Measurements from ENCODE around the gene MACC1.
A peak's percentile ranks its signal among the peaks of the same experiment; 100 is the strongest.

MACC1 gene

GRCh38 chr7:20217193-20217948, at the start of gene MACC1:
Gene MACC1, minus strand, starts transcription at chr7:20217384. Its CDS starts 55,522 bp downstream, at chr7:20161862.
- Mint-ChIP-seq H3K27me3 (peaks cover 2% of the 10 kb centered on the region), H3K36me3 (no peaks in the 10 kb centered on the region)

GRCh38 chr7:20264623-20265022, 47.4 kb upstream of the MACC1 start:
- no peak overlapping the region for H3K27ac Mint-ChIP-seq
- H3K27me3 Mint-ChIP-seq: peaks cover 2% of the 10 kb centered on the region
- H3K9me3 Mint-ChIP-seq (ENCODE audit: low read depth): no peaks in the 10 kb centered on the region
- H3K36me3 Mint-ChIP-seq: no peaks in the 10 kb centered on the region
- no peaks in the 10 kb centered on the region for H3K4me1 Mint-ChIP-seq (ENCODE audit: low read depth)
- H3K4me3 Mint-ChIP-seq: no peak overlapping the region

More at GRCh38 chr7:20217193-20217948, at the start of gene MACC1:
- H3K9me3 Mint-ChIP-seq (ENCODE audit: low read depth): no peaks in the 10 kb centered on the region
- H3K27ac Mint-ChIP-seq: no peak within 1 kb of the TSS
- H3K4me3 Mint-ChIP-seq: peak within 1 kb of the TSS; percentile 6
- H3K4me1 Mint-ChIP-seq (ENCODE audit: low read depth): peaks cover 7% of the 10 kb centered on the region

- Mint-ChIP-seq H3K4me3 (no peak overlapping the region), H3K36me3 (no peaks in the 10 kb centered on the region), H3K4me1 (ENCODE audit: low read depth) (no peaks in the 10 kb centered on the region), H3K9me3 (ENCODE audit: low read depth) (no peaks in the 10 kb centered on the region), H3K27ac (no peak overlapping the region), H3K27me3 (peaks cover 1% of the 10 kb centered on the region)
Observed at GRCh38 chr7:20260223-20260622, 43.0 kb upstream of the MACC1 start.

GRCh38 chr7:20257212-20257611, 40.0 kb upstream of the MACC1 start:
- Mint-ChIP-seq H3K36me3 (no peaks in the 10 kb centered on the region), H3K4me3 (no peak overlapping the region), H3K27ac (no peak overlapping the region), H3K4me1 (ENCODE audit: low read depth) (no peaks in the 10 kb centered on the region), H3K9me3 (ENCODE audit: low read depth) (no peaks in the 10 kb centered on the region), H3K27me3 (peaks cover 1% of the 10 kb centered on the region)

- no peak overlapping the region for H3K4me3 Mint-ChIP-seq
- peaks cover 1% of the 10 kb centered on the region for H3K27me3 Mint-ChIP-seq
- no peaks in the 10 kb centered on the region for H3K9me3 Mint-ChIP-seq (ENCODE audit: low read depth)
- H3K4me1 Mint-ChIP-seq (ENCODE audit: low read depth): no peaks in the 10 kb centered on the region
- no peaks in the 10 kb centered on the region for H3K36me3 Mint-ChIP-seq
- H3K27ac Mint-ChIP-seq: no peak overlapping the region
Observed at GRCh38 chr7:20249920-20250319, 32.7 kb upstream of the MACC1 start.

GRCh38 chr7:20249376-20249775, 32.2 kb upstream of the MACC1 start:
- no peak overlapping the region for H3K27ac Mint-ChIP-seq
- H3K36me3 Mint-ChIP-seq: no peaks in the 10 kb centered on the region
- no peaks in the 10 kb centered on the region for H3K9me3 Mint-ChIP-seq (ENCODE audit: low read depth)
- H3K4me3 Mint-ChIP-seq: no peak overlapping the region
- peaks cover 1% of the 10 kb centered on the region for H3K27me3 Mint-ChIP-seq
- no peaks in the 10 kb centered on the region for H3K4me1 Mint-ChIP-seq (ENCODE audit: low read depth)

- H3K4me1 Mint-ChIP-seq (ENCODE audit: low read depth): no peaks in the 10 kb centered on the region
- no peaks in the 10 kb centered on the region for H3K9me3 Mint-ChIP-seq (ENCODE audit: low read depth)
- H3K27me3 Mint-ChIP-seq: peaks cover 1% of the 10 kb centered on the region
- H3K36me3 Mint-ChIP-seq: no peaks in the 10 kb centered on the region
- H3K27ac Mint-ChIP-seq: no peak overlapping the region
- H3K4me3 Mint-ChIP-seq: no peak overlapping the region
Observed at GRCh38 chr7:20246236-20246635, 29.1 kb upstream of the MACC1 start.

- H3K36me3 Mint-ChIP-seq: no peaks in the 10 kb centered on the region
- H3K9me3 Mint-ChIP-seq (ENCODE audit: low read depth): no peaks in the 10 kb centered on the region
- H3K4me1 Mint-ChIP-seq (ENCODE audit: low read depth): no peaks in the 10 kb centered on the region
- H3K27ac Mint-ChIP-seq: no peak overlapping the region
- no peak overlapping the region for H3K4me3 Mint-ChIP-seq
- H3K27me3 Mint-ChIP-seq: peaks cover 1% of the 10 kb centered on the region
Observed at GRCh38 chr7:20244334-20245120, 27.3 kb upstream of the MACC1 start.

GRCh38 chr7:20241911-20242261, 24.7 kb upstream of the MACC1 start:
- no peak overlapping the region for H3K4me3 Mint-ChIP-seq
- no peaks in the 10 kb centered on the region for H3K9me3 Mint-ChIP-seq (ENCODE audit: low read depth)
- H3K4me1 Mint-ChIP-seq (ENCODE audit: low read depth): no peaks in the 10 kb centered on the region
- H3K27me3 Mint-ChIP-seq: no peaks in the 10 kb centered on the region
- no peaks in the 10 kb centered on the region for H3K36me3 Mint-ChIP-seq
- H3K27ac Mint-ChIP-seq: no peak overlapping the region

GRCh38 chr7:20241194-20241910, 24.2 kb upstream of the MACC1 start:
- H3K27ac Mint-ChIP-seq: no peak overlapping the region
- no peak overlapping the region for H3K4me3 Mint-ChIP-seq
- H3K36me3 Mint-ChIP-seq: no peaks in the 10 kb centered on the region
- no peaks in the 10 kb centered on the region for H3K4me1 Mint-ChIP-seq (ENCODE audit: low read depth)
- no peaks in the 10 kb centered on the region for H3K9me3 Mint-ChIP-seq (ENCODE audit: low read depth)
- H3K27me3 Mint-ChIP-seq: no peaks in the 10 kb centered on the region

GRCh38 chr7:20240080-20240926, 23.1 kb upstream of the MACC1 start:
- Mint-ChIP-seq H3K27me3 (peaks cover 2% of the 10 kb centered on the region), H3K4me3 (no peak overlapping the region), H3K27ac (no peak overlapping the region), H3K4me1 (ENCODE audit: low read depth) (no peaks in the 10 kb centered on the region), H3K36me3 (no peaks in the 10 kb centered on the region), H3K9me3 (ENCODE audit: low read depth) (no peaks in the 10 kb centered on the region)

- Mint-ChIP-seq H3K4me1 (ENCODE audit: low read depth) (no peaks in the 10 kb centered on the region), H3K27me3 (peaks cover 2% of the 10 kb centered on the region), H3K27ac (no peak overlapping the region), H3K4me3 (no peak overlapping the region), H3K9me3 (ENCODE audit: low read depth) (no peaks in the 10 kb centered on the region), H3K36me3 (no peaks in the 10 kb centered on the region)
Observed at GRCh38 chr7:20238754-20239324, 21.7 kb upstream of the MACC1 start.

- Mint-ChIP-seq H3K9me3 (ENCODE audit: low read depth) (no peaks in the 10 kb centered on the region), H3K4me3 (no peak overlapping the region), H3K27me3 (peaks cover 2% of the 10 kb centered on the region), H3K27ac (no peak overlapping the region), H3K4me1 (ENCODE audit: low read depth) (no peaks in the 10 kb centered on the region), H3K36me3 (no peaks in the 10 kb centered on the region)
Observed at GRCh38 chr7:20238194-20238753, 21.1 kb upstream of the MACC1 start.

Data from activated naive CD8-positive, alpha-beta T cell (primary cell).